ENCODE measurements around the gene ADARB1.

Gene ADARB1

DNA sequence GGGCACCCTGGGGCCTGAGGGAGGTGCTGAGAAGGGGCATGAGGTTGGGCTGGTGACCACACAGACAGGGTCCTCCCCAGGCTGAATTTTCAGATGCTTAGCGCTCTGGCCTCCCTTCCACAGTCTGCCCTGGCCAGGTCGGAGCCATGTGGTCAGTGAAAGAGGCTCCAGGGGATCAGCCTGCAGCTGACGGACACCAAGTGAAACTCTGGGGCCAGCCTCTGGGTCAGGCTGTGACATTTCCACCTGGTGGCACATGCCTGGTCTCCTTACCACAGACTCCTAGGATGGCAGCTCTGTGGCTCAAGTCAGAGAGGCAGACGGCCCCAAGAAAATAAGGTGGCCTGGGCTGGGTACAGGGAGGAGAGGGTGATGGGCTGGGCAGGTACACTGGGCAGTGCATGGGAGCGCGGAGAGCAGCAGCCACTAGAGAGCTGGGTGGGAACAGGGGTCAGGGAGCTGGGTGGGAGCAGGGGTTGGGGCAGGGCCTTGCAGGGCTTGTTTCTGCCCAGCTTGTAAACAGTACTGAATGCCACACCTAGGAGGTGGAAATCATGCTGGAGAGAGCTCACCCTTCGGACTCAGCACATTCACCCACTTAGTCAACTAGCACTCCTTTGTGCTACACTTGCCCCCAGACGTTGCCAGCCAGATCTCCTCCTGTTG is 20.7 kb upstream of the ADARB1 start:
- H3K4me2 ChIP-seq (ENCODE audit: low read depth, low read length, poor library complexity, severe bottlenecking), result no peak overlapping the region
- H3K79me2 ChIP-seq (ENCODE audit: insufficient read depth, low read length), result no peaks in the 10 kb centered on the region
- no peaks in the 10 kb centered on the region for H3K36me3 ChIP-seq (ENCODE audit: low read length)
- H3F3A ChIP-seq (ENCODE audit: insufficient read depth), result no peaks in the 10 kb centered on the region
- no peaks in the 10 kb centered on the region for H3K9me3 ChIP-seq (ENCODE audit: insufficient read depth, low read length)
- H3K27ac ChIP-seq (ENCODE audit: low read depth, low read length), result no peak overlapping the region
- H3K9me2 ChIP-seq (replicated peaks; ENCODE audit: insufficient read depth, low read length), result no peaks in the 10 kb centered on the region
- no peak overlapping the region for H3K9ac ChIP-seq (ENCODE audit: low read length)
- H3K4me3 ChIP-seq (ENCODE audit: insufficient read depth, low read length, poor library complexity, severe bottlenecking), result no peak overlapping the region
- TF ChIP-seq, protein P1, sequence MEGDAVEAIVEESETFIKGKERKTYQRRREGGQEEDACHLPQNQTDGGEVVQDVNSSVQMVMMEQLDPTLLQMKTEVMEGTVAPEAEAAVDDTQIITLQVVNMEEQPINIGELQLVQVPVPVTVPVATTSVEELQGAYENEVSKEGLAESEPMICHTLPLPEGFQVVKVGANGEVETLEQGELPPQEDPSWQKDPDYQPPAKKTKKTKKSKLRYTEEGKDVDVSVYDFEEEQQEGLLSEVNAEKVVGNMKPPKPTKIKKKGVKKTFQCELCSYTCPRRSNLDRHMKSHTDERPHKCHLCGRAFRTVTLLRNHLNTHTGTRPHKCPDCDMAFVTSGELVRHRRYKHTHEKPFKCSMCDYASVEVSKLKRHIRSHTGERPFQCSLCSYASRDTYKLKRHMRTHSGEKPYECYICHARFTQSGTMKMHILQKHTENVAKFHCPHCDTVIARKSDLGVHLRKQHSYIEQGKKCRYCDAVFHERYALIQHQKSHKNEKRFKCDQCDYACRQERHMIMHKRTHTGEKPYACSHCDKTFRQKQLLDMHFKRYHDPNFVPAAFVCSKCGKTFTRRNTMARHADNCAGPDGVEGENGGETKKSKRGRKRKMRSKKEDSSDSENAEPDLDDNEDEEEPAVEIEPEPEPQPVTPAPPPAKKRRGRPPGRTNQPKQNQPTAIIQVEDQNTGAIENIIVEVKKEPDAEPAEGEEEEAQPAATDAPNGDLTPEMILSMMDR (IDR thresholded peaks at IDR 0.05; ENCODE audit: insufficient read depth, low read length, poor library complexity, severe bottlenecking), result no peak
- TF ChIP-seq EZH2phosphoT487 (conservative IDR thresholded peaks at IDR 0.05; ENCODE audit: low read length), result no peak
- no peaks in the 10 kb centered on the region for H4K20me1 ChIP-seq (ENCODE audit: low read depth, low read length)
- no peak overlapping the region for H2AFZ ChIP-seq (ENCODE audit: low read depth, low read length, severe bottlenecking)
- 0 out of 2 replicates have a peak, but pooled peaks cover 3% of the 10 kb centered on the region for H3K27me3 ChIP-seq (ENCODE audit: low read length)

DNA sequence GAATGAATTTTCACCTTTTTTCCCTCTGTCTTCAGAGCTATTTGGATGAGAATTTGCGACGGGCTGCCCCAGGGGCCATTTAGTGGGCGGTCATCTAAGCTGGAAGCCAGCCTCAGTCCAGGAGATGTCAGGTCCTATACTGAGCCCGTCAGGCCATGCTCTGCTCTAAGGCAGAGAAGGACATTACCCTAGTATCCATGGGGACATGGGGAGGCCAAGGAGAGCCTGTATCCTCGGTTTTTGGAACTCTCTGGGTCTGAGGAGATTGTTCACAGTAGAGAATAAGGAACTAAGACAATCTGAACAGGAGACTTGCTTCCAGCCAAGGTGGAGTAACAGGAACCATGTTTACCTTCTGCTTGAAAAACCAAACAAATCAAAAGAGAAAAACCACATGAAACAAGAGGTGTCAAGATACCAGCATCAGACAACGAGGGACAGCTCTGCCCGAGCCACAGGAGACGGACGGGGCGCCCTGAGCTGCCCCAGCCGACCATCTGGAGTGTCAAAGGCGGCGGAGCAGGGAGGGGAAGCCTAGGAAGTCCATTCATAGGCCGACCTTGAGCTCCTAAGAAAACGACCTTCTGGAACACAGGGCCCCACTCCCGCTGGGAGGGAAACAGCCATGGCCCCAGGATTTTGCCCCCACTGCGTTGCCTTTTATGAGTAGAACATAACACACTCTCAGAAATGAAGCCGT is 20.0 kb upstream of the ADARB1 start:
- no peak overlapping the region for H2AFZ ChIP-seq (ENCODE audit: low read depth, low read length, severe bottlenecking)
- no peak overlapping the region for H3K9ac ChIP-seq (ENCODE audit: low read length)
- no peak overlapping the region for H3K4me3 ChIP-seq (ENCODE audit: insufficient read depth, low read length, poor library complexity, severe bottlenecking)
- H3K9me2 ChIP-seq (replicated peaks; ENCODE audit: insufficient read depth, low read length), result no peaks in the 10 kb centered on the region
- no peaks in the 10 kb centered on the region for H3K79me2 ChIP-seq (ENCODE audit: insufficient read depth, low read length)
- H3F3A ChIP-seq (ENCODE audit: insufficient read depth), result no peaks in the 10 kb centered on the region
- no peaks in the 10 kb centered on the region for H3K27me3 ChIP-seq (ENCODE audit: low read length)
- H3K4me2 ChIP-seq (ENCODE audit: low read depth, low read length, poor library complexity, severe bottlenecking), result no peak overlapping the region
- TF ChIP-seq, protein P1 (IDR thresholded peaks at IDR 0.05; ENCODE audit: insufficient read depth, low read length, poor library complexity, severe bottlenecking), result no peak
- no peak for TF ChIP-seq EZH2phosphoT487 (conservative IDR thresholded peaks at IDR 0.05; ENCODE audit: low read length)
- no peaks in the 10 kb centered on the region for H3K36me3 ChIP-seq (ENCODE audit: low read length)
- H3K9me3 ChIP-seq (ENCODE audit: insufficient read depth, low read length), result no peaks in the 10 kb centered on the region
- no peaks in the 10 kb centered on the region for H4K20me1 ChIP-seq (ENCODE audit: low read depth, low read length)
- H3K27ac ChIP-seq (ENCODE audit: low read depth, low read length), result no peak overlapping the region

DNA sequence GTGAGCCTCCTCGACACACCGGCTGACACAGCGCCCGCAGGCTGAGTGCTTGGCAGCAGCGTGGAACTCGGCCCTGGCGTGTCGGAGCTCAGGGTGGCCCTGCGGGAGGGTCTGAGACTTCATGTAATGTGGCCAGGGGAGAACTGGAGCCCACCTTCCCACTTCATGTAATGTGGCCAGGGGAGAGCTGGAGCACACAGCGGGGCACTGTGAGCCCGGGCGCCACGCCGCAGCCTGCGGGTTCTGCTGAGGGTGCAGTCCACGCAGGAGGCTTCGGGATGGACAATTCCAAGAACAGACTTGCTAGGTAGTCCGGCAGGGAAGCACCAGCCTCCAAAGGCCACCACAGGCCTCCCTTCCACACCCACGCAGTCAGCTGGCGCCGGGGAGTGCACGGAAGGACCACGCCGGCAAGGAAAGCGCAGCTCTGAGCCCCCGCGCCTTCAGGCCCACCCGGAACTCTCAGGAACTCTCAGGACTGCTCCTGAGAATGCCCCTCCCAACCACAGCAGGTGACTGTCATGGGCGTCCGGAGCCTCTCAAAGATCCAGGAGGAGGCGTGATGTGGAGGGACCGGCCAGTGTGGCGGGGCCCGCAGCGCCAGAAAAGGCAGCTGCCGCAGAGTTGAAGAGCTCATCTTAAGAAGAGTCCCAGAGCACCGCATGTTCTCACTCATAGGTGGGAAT is 19.3 kb upstream of the ADARB1 start:
- H3K36me3 ChIP-seq (ENCODE audit: low read length), result no peaks in the 10 kb centered on the region
- no peaks in the 10 kb centered on the region for H3K9me2 ChIP-seq (replicated peaks; ENCODE audit: insufficient read depth, low read length)
- H3K27me3 ChIP-seq (ENCODE audit: low read length), result no peaks in the 10 kb centered on the region
- H3K27ac ChIP-seq (ENCODE audit: low read depth, low read length), result no peak overlapping the region
- no peak overlapping the region for H3K4me3 ChIP-seq (ENCODE audit: insufficient read depth, low read length, poor library complexity, severe bottlenecking)
- H4K20me1 ChIP-seq (ENCODE audit: low read depth, low read length), result no peaks in the 10 kb centered on the region
- H3K9me3 ChIP-seq (ENCODE audit: insufficient read depth, low read length), result no peaks in the 10 kb centered on the region
- H2AFZ ChIP-seq (ENCODE audit: low read depth, low read length, severe bottlenecking), result no peak overlapping the region
- H3K9ac ChIP-seq (ENCODE audit: low read length), result no peak overlapping the region
- H3K4me2 ChIP-seq (ENCODE audit: low read depth, low read length, poor library complexity, severe bottlenecking), result no peak overlapping the region
- H3K79me2 ChIP-seq (ENCODE audit: insufficient read depth, low read length), result no peaks in the 10 kb centered on the region
- TF ChIP-seq, protein P1 (IDR thresholded peaks at IDR 0.05; ENCODE audit: insufficient read depth, low read length, poor library complexity, severe bottlenecking), result no peak
- no peak for TF ChIP-seq EZH2phosphoT487 (conservative IDR thresholded peaks at IDR 0.05; ENCODE audit: low read length)
- no peaks in the 10 kb centered on the region for H3F3A ChIP-seq (ENCODE audit: insufficient read depth)

Data from SU-DHL-6 (cell line).